ENCODE results near the gene TH. TPM values are rescaled to one million over a fixed set of nuclear protein-coding genes. Genes with fewer than 3 reads are reported as not detected.
"Not testable (repeated sequence)": the region's sequence is repeated elsewhere in the genome, so short reads cannot be mapped to it uniquely, and the experiment has no call there.

TH gene
- polyA plus RNA-seq, 1 donor: 1.6 TPM

- no peak for DNase-seq
Measured at GRCh38 chr11:2195756-2196088, 24.1 kb upstream of the TH start.

GRCh38 chr11:2194877-2195755 lies 23.5 kb upstream of the TH start:
- DNase-seq: no peak

- not testable (repeated sequence) for DNase-seq
Measured at GRCh38 chr11:2193888-2194595, 22.4 kb upstream of the TH start.

GRCh38 chr11:2193099-2193887 lies 21.7 kb upstream of the TH start:
- no peak for DNase-seq

GRCh38 chr11:2192435-2192834 lies 20.8 kb upstream of the TH start:
- no peak for DNase-seq

- no peak for DNase-seq
Measured at GRCh38 chr11:2191883-2192282, 20.3 kb upstream of the TH start.

- no peak for DNase-seq
Measured at GRCh38 chr11:2190657-2191471, 19.2 kb upstream of the TH start.

- no peak for DNase-seq
Measured at GRCh38 chr11:2189938-2190656, 18.5 kb upstream of the TH start.

GRCh38 chr11:2188745-2189144 lies 17.1 kb upstream of the TH start:
- DNase-seq: no peak

- DNase-seq: no peak
Measured at GRCh38 chr11:2187280-2187707, 15.7 kb upstream of the TH start.

GRCh38 chr11:2186669-2187279 lies 15.2 kb upstream of the TH start:
- DNase-seq: peak; percentile 39

- no peak for DNase-seq
Measured at GRCh38 chr11:2185324-2186085, 13.9 kb upstream of the TH start.

GRCh38 chr11:2182692-2183474 lies 11.3 kb upstream of the TH start:
- DNase-seq: no peak

- no peak for DNase-seq
Measured at GRCh38 chr11:2182075-2182474, 10.5 kb upstream of the TH start.

- DNase-seq: no peak
Measured at GRCh38 chr11:2180789-2181370, 9.3 kb upstream of the TH start.

GRCh38 chr11:2180347-2180746 lies 8.7 kb upstream of the TH start:
- no peak for DNase-seq

GRCh38 chr11:2179516-2179915 lies 7.9 kb upstream of the TH start:
- DNase-seq: no peak

GRCh38 chr11:2178906-2179494 lies 7.4 kb upstream of the TH start:
- DNase-seq: no peak
